ENCODE results near the gene RPTOR.

The RPTOR gene

GRCh38 chr17:80523956-80524712 lies 20.5 kb upstream of the RPTOR start:
- Histone ChIP-seq H3K56ac (ENCODE audit: low read length) (no peak overlapping the region), H3K18ac (ENCODE audit: low read length) (no peak overlapping the region), H3K36me3 (ENCODE audit: control insufficient read depth, insufficient read depth, low read length) (no peaks in the 10 kb centered on the region), H4K8ac (ENCODE audit: low read depth, low read length) (no peak overlapping the region), H3K9ac (ENCODE audit: low read length) (no peak overlapping the region), H3K4me3 (ENCODE audit: low read length) (no peak overlapping the region), H3K27me3 (ENCODE audit: insufficient read depth, low read length, poor library complexity) (no peaks in the 10 kb centered on the region), H3K23ac (ENCODE audit: low read length) (no peak overlapping the region), H2BK120ac (ENCODE audit: low read depth, low read length) (no peak overlapping the region), H3K27ac (ENCODE audit: low read depth, low read length) (no peak overlapping the region), H3K79me1 (ENCODE audit: low read length) (no peaks in the 10 kb centered on the region), H3K4me2 (ENCODE audit: low read length) (no peak overlapping the region), H2BK15ac (replicated peaks; ENCODE audit: low read depth) (no peak overlapping the region), H4K5ac (ENCODE audit: low read length) (no peak overlapping the region), H2BK5ac (ENCODE audit: low read length) (no peak overlapping the region), H3K4ac (ENCODE audit: low read depth, low read length) (no peak overlapping the region), H3K4me1 (ENCODE audit: control insufficient read depth, low read depth, low read length) (no peaks in the 10 kb centered on the region), H3K79me2 (ENCODE audit: control insufficient read depth, insufficient read depth, low read length) (no peaks in the 10 kb centered on the region), H2AK5ac (ENCODE audit: low read length) (no peak overlapping the region)
- no CpG with 5 or more reads among the region's 16 CpGs for WGBS (ENCODE audit: extremely low coverage, insufficient coverage, low lambda C conversion rate)
- no peak for DNase-seq

DNA sequence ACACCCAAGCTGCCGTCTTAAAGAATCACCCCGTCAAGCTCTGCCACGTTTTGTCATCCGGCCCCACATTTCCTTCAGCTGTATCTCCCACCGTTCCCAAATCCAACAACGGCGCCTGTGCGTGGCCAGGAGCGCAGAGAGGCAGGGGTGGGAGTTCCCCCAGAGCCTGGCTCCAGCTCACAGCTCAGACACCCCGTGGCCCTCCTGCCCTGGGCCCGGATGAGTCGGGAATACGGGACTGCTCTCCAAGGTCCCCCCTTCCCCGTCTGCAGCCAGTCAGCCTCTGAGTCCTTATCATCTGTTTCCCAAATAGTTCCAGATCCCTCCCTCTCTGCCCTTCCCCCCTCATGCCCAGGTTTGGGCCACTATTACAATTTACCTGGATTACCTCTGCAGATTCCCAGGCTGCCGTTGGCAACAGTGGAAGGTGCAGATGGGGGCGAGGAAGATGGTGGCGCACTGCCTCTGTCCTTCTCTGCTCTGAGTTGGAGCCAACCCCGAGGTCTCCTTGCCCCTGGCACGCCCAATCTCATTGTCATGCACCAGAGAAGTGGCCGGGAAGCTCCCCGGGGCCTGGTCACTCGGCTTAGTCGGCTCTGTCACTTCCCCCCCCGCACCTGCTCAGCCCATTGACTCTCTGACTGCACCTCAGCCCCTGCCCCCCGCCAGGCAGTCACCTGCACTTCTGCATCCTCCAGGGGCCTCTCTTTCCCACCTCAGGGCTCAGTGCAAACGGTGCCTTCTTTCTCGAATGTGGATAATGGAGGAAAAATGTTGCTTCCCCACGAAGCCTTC lies 18.3 kb upstream of the RPTOR start:
- Histone ChIP-seq H4K5ac (ENCODE audit: low read length) (no peak overlapping the region), H3K79me1 (ENCODE audit: low read length) (no peaks in the 10 kb centered on the region), H2BK5ac (ENCODE audit: low read length) (no peak overlapping the region), H3K79me2 (ENCODE audit: control insufficient read depth, insufficient read depth, low read length) (no peaks in the 10 kb centered on the region), H3K4me3 (ENCODE audit: low read length) (no peak overlapping the region), H2BK120ac (ENCODE audit: low read depth, low read length) (no peak overlapping the region), H3K23ac (ENCODE audit: low read length) (no peak overlapping the region), H2AK5ac (ENCODE audit: low read length) (no peak overlapping the region), H3K4me2 (ENCODE audit: low read length) (no peak overlapping the region), H3K27ac (ENCODE audit: low read depth, low read length) (no peak overlapping the region), H2BK15ac (replicated peaks; ENCODE audit: low read depth) (no peak overlapping the region), H3K9ac (ENCODE audit: low read length) (no peak overlapping the region), H3K4me1 (ENCODE audit: control insufficient read depth, low read depth, low read length) (no peaks in the 10 kb centered on the region), H3K56ac (ENCODE audit: low read length) (no peak overlapping the region), H3K27me3 (ENCODE audit: insufficient read depth, low read length, poor library complexity) (no peaks in the 10 kb centered on the region), H3K36me3 (ENCODE audit: control insufficient read depth, insufficient read depth, low read length) (no peaks in the 10 kb centered on the region), H3K4ac (ENCODE audit: low read depth, low read length) (no peak overlapping the region), H3K18ac (ENCODE audit: low read length) (no peak overlapping the region), H4K8ac (ENCODE audit: low read depth, low read length) (no peak overlapping the region)
- DNase-seq: peak; percentile 16
- no CpG with 5 or more reads among the region's 28 CpGs for WGBS (ENCODE audit: extremely low coverage, insufficient coverage, low lambda C conversion rate)

- no CpG with 5 or more reads among the region's 21 CpGs for WGBS (ENCODE audit: extremely low coverage, insufficient coverage, low lambda C conversion rate)
- Histone ChIP-seq H4K5ac (ENCODE audit: low read length) (no peak overlapping the region), H2BK5ac (ENCODE audit: low read length) (no peak overlapping the region), H3K56ac (ENCODE audit: low read length) (no peak overlapping the region), H3K23ac (ENCODE audit: low read length) (no peak overlapping the region), H3K4me1 (ENCODE audit: control insufficient read depth, low read depth, low read length) (no peaks in the 10 kb centered on the region), H3K18ac (ENCODE audit: low read length) (no peak overlapping the region), H3K36me3 (ENCODE audit: control insufficient read depth, insufficient read depth, low read length) (no peaks in the 10 kb centered on the region), H2AK5ac (ENCODE audit: low read length) (no peak overlapping the region), H3K79me1 (ENCODE audit: low read length) (no peaks in the 10 kb centered on the region), H3K27ac (ENCODE audit: low read depth, low read length) (no peak overlapping the region), H2BK15ac (replicated peaks; ENCODE audit: low read depth) (no peak overlapping the region), H3K4ac (ENCODE audit: low read depth, low read length) (no peak overlapping the region), H3K4me3 (ENCODE audit: low read length) (no peak overlapping the region), H3K4me2 (ENCODE audit: low read length) (no peak overlapping the region), H3K9ac (ENCODE audit: low read length) (no peak overlapping the region), H3K79me2 (ENCODE audit: control insufficient read depth, insufficient read depth, low read length) (no peaks in the 10 kb centered on the region), H2BK120ac (ENCODE audit: low read depth, low read length) (no peak overlapping the region), H3K27me3 (ENCODE audit: insufficient read depth, low read length, poor library complexity) (no peaks in the 10 kb centered on the region), H4K8ac (ENCODE audit: low read depth, low read length) (no peak overlapping the region)
- DNase-seq: no peak
Observed at GRCh38 chr17:80527016-80527645, 17.5 kb upstream of the RPTOR start.

GRCh38 chr17:80528536-80528935 lies 16.1 kb upstream of the RPTOR start:
- H2BK120ac ChIP-seq (ENCODE audit: low read depth, low read length): no peak overlapping the region
- no peak overlapping the region for H3K27ac ChIP-seq (ENCODE audit: low read depth, low read length)
- no peak overlapping the region for H4K5ac ChIP-seq (ENCODE audit: low read length)
- no peak overlapping the region for H3K23ac ChIP-seq (ENCODE audit: low read length)
- no peaks in the 10 kb centered on the region for H3K79me1 ChIP-seq (ENCODE audit: low read length)
- DNase-seq: no peak
- H3K4me2 ChIP-seq (ENCODE audit: low read length): no peak overlapping the region
- H3K79me2 ChIP-seq (ENCODE audit: control insufficient read depth, insufficient read depth, low read length): no peaks in the 10 kb centered on the region
- H3K4me1 ChIP-seq (ENCODE audit: control insufficient read depth, low read depth, low read length): no peaks in the 10 kb centered on the region
- H2BK15ac ChIP-seq (replicated peaks; ENCODE audit: low read depth): no peak overlapping the region
- H4K8ac ChIP-seq (ENCODE audit: low read depth, low read length): no peak overlapping the region
- no peak overlapping the region for H3K4me3 ChIP-seq (ENCODE audit: low read length)
- no peak overlapping the region for H3K18ac ChIP-seq (ENCODE audit: low read length)
- H3K36me3 ChIP-seq (ENCODE audit: control insufficient read depth, insufficient read depth, low read length): no peaks in the 10 kb centered on the region
- no peak overlapping the region for H2AK5ac ChIP-seq (ENCODE audit: low read length)
- H3K27me3 ChIP-seq (ENCODE audit: insufficient read depth, low read length, poor library complexity): no peaks in the 10 kb centered on the region
- H3K4ac ChIP-seq (ENCODE audit: low read depth, low read length): no peak overlapping the region
- H3K9ac ChIP-seq (ENCODE audit: low read length): no peak overlapping the region
- WGBS (ENCODE audit: extremely low coverage, insufficient coverage, low lambda C conversion rate): no CpG with 5 or more reads among the region's 8 CpGs
- no peak overlapping the region for H2BK5ac ChIP-seq (ENCODE audit: low read length)
- H3K56ac ChIP-seq (ENCODE audit: low read length): no peak overlapping the region

GRCh38 chr17:80529104-80529903 lies 15.3 kb upstream of the RPTOR start:
- no peak overlapping the region for H3K27ac ChIP-seq (ENCODE audit: low read depth, low read length)
- no peaks in the 10 kb centered on the region for H3K36me3 ChIP-seq (ENCODE audit: control insufficient read depth, insufficient read depth, low read length)
- H3K4me2 ChIP-seq (ENCODE audit: low read length): no peak overlapping the region
- H3K9ac ChIP-seq (ENCODE audit: low read length): no peak overlapping the region
- no peak overlapping the region for H3K18ac ChIP-seq (ENCODE audit: low read length)
- H2BK5ac ChIP-seq (ENCODE audit: low read length): no peak overlapping the region
- no peak overlapping the region for H2BK120ac ChIP-seq (ENCODE audit: low read depth, low read length)
- H3K4ac ChIP-seq (ENCODE audit: low read depth, low read length): no peak overlapping the region
- no CpG with 5 or more reads among the region's 23 CpGs for WGBS (ENCODE audit: extremely low coverage, insufficient coverage, low lambda C conversion rate)
- no peak overlapping the region for H3K56ac ChIP-seq (ENCODE audit: low read length)
- no peak for DNase-seq
- H3K79me2 ChIP-seq (ENCODE audit: control insufficient read depth, insufficient read depth, low read length): no peaks in the 10 kb centered on the region
- no peaks in the 10 kb centered on the region for H3K79me1 ChIP-seq (ENCODE audit: low read length)
- no peak overlapping the region for H4K5ac ChIP-seq (ENCODE audit: low read length)
- H2BK15ac ChIP-seq (replicated peaks; ENCODE audit: low read depth): no peak overlapping the region
- H3K4me1 ChIP-seq (ENCODE audit: control insufficient read depth, low read depth, low read length): no peaks in the 10 kb centered on the region
- H3K4me3 ChIP-seq (ENCODE audit: low read length): no peak overlapping the region
- H2AK5ac ChIP-seq (ENCODE audit: low read length): no peak overlapping the region
- H4K8ac ChIP-seq (ENCODE audit: low read depth, low read length): no peak overlapping the region
- no peaks in the 10 kb centered on the region for H3K27me3 ChIP-seq (ENCODE audit: insufficient read depth, low read length, poor library complexity)
- H3K23ac ChIP-seq (ENCODE audit: low read length): no peak overlapping the region

Data from mesendoderm (in vitro differentiated cells).